MM.1S (cell line): ENCODE measurements around the gene RALA.

ENCODE experiments used
- DNase-seq: peaks from one replicate; pipeline ENCODE4 v3.0.0-alpha.2; 2015
- H2AFZ ChIP-seq: fragments of 300-600 bp; sonication (generic); 2 replicates; pipeline ENCODE4 v1.6.0; 2016; ENCODE audit warnings: antibody characterized with exemption, low read length
- H3F3A ChIP-seq: fragments of 300-600 bp; sonication (generic); 2 replicates; pipeline ENCODE4 v1.6.1; 2016; ENCODE audit warnings: mild to moderate bottlenecking, antibody characterized with exemption, low read length, moderate library complexity, mixed read lengths; ENCODE audit not compliant: insufficient read depth
- H3K27ac ChIP-seq: fragments of 300-600 bp; sonication (generic); 2 replicates; pipeline ENCODE4 v1.5.1; 2016; ENCODE audit warnings: mild to moderate bottlenecking, low read length
- H3K27me3 ChIP-seq: fragments of 300-600 bp; sonication (generic); replicated peaks from 2 replicates; pipeline ENCODE4 v1.6.0; 2016; ENCODE audit warnings: low read length; ENCODE audit not compliant: insufficient read depth
- H3K36me3 ChIP-seq: fragments of 300-600 bp; sonication (generic); replicated peaks from 2 replicates; pipeline ENCODE4 v1.6.1; 2016; ENCODE audit warnings: mild to moderate bottlenecking, low read length, mixed read lengths; ENCODE audit not compliant: insufficient read depth
- H3K4me1 ChIP-seq: fragments of 300-600 bp; sonication (generic); 2 replicates; pipeline ENCODE4 v1.6.1; 2016; ENCODE audit warnings: low read length, mixed read lengths
- H3K4me2 ChIP-seq: fragments of 300-600 bp; sonication (generic); 2 replicates; pipeline ENCODE4 v1.6.0; 2016; ENCODE audit warnings: low read depth, low read length
- H3K4me3 ChIP-seq: fragments of 300-600 bp; sonication (generic); 2 replicates; pipeline ENCODE4 v1.5.1; 2016; ENCODE audit warnings: low read length, mixed read lengths
- H3K79me2 ChIP-seq: fragments of 300-600 bp; sonication (generic); 2 replicates; pipeline ENCODE4 v1.6.1; 2016; ENCODE audit warnings: mixed run types, low read length, mixed read lengths
- H3K9ac ChIP-seq: fragments of 300-600 bp; sonication (generic); 2 replicates; pipeline ENCODE4 v1.6.1; 2016; ENCODE audit warnings: low read length, mixed read lengths
- H3K9me2 ChIP-seq: fragments of 300-600 bp; sonication (generic); replicated peaks from 2 replicates; pipeline ENCODE4 v1.6.1; 2016; ENCODE audit warnings: mild to moderate bottlenecking, low read length, mixed read lengths; ENCODE audit not compliant: insufficient read depth
- H3K9me3 ChIP-seq: fragments of 300-600 bp; sonication (generic); replicated peaks from 2 replicates; pipeline ENCODE4 v1.6.1; 2016; ENCODE audit warnings: mild to moderate bottlenecking, low read length, mixed read lengths; ENCODE audit not compliant: insufficient read depth
- H4K20me1 ChIP-seq: fragments of 300-600 bp; sonication (generic); 2 replicates; pipeline ENCODE4 v1.6.1; 2016; ENCODE audit warnings: mild to moderate bottlenecking, low read length, moderate library complexity, mixed read lengths; ENCODE audit not compliant: insufficient read depth
- EZH2 ChIP-seq: fragments of 300-600 bp; sonication (generic); optimal IDR thresholded peaks from 2 replicates; pipeline ENCODE3; 2017; ENCODE audit warnings: low read depth, mild to moderate bottlenecking, antibody characterized with exemption, low read length, mixed read lengths
- EZH2phosphoT487 ChIP-seq: fragments of 300-600 bp; sonication (generic); IDR thresholded peaks from 2 replicates; pipeline ENCODE4 v1.6.1; 2018; ENCODE audit warnings: antibody characterized with exemption, low read length
- TF ChIP-seq, protein P1 (sequence below): fragments of 300-600 bp; sonication (generic); IDR thresholded peaks from 2 replicates; pipeline ENCODE4 v1.5.1; 2016; ENCODE audit warnings: antibody characterized with exemption, low read length, mixed read lengths

Gene RALA

DNA sequence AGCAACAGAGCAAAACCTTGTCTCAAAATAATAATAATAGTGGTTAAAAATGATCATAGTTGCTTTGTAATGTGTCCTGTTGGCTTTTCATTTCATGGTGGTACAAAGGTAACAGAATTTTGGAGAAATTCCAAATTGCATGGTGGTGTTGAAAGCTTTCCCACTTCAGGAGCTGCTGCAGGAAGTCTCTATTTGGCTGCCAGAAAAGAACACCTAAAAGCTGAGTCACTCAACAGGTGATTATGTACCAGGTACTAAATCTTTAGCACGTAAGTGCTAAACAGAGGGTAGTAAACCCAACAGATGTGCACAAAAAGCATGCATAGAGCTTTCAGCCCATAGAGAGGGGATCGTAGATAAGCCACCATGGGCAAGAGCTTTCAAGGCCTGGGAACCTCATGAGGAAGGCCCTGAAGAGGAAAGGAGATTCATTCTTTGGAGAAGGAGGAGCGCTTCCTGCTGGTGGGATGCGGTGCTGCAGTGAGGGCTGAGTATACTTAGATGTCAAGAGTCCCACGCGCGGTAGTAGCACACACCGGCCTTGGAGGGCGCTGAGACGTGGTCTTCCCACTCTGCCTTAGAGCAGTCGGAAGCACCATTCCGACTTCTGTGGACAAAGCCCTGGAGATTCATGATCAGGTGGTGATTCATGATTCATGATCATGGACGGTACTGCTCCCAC is 118.7 kb downstream of the RALA start:
- no peaks in the 10 kb centered on the region for H3K9me3 ChIP-seq
- H3K4me2 ChIP-seq: no peak overlapping the region
- no peaks in the 10 kb centered on the region for H4K20me1 ChIP-seq
- DNase-seq: peak; percentile 19
- H3K36me3 ChIP-seq: no peaks in the 10 kb centered on the region
- no peak overlapping the region for H3K9ac ChIP-seq
- H3K27me3 ChIP-seq: no peaks in the 10 kb centered on the region
- TF ChIP-seq, protein P1, sequence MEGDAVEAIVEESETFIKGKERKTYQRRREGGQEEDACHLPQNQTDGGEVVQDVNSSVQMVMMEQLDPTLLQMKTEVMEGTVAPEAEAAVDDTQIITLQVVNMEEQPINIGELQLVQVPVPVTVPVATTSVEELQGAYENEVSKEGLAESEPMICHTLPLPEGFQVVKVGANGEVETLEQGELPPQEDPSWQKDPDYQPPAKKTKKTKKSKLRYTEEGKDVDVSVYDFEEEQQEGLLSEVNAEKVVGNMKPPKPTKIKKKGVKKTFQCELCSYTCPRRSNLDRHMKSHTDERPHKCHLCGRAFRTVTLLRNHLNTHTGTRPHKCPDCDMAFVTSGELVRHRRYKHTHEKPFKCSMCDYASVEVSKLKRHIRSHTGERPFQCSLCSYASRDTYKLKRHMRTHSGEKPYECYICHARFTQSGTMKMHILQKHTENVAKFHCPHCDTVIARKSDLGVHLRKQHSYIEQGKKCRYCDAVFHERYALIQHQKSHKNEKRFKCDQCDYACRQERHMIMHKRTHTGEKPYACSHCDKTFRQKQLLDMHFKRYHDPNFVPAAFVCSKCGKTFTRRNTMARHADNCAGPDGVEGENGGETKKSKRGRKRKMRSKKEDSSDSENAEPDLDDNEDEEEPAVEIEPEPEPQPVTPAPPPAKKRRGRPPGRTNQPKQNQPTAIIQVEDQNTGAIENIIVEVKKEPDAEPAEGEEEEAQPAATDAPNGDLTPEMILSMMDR: peak; percentile 65
- TF ChIP-seq EZH2: no peak
- H3K9me2 ChIP-seq: no peaks in the 10 kb centered on the region
- H3F3A ChIP-seq: no peaks in the 10 kb centered on the region
- H2AFZ ChIP-seq: no peak overlapping the region
- no peak overlapping the region for H3K27ac ChIP-seq
- no peaks in the 10 kb centered on the region for H3K4me1 ChIP-seq
- no peak overlapping the region for H3K4me3 ChIP-seq
- no peaks in the 10 kb centered on the region; the same call in 1 of the 2 replicates for H3K79me2 ChIP-seq

DNA sequence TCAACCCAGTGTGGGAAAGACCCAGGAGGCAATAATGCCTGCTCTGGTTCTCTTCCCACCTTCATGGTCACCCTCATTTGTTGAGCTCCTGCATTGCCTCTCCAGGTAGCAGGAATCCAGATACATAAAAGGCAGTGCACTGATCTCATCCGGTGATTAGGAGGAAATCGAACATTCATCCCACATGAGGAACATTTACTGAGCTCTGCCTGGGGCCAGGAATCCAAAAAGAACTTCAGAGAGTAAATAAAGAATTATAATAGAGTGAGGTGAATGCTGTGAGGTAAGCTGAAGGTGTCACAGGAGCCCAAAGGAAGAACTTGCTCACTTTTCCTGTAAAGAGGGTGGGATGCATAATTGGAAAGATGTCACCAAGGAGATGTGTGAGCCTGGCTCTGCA is 121.2 kb downstream of the RALA start:
- H3K4me1 ChIP-seq: no peaks in the 10 kb centered on the region
- no peaks in the 10 kb centered on the region for H3K36me3 ChIP-seq
- H4K20me1 ChIP-seq: no peaks in the 10 kb centered on the region
- H3K27ac ChIP-seq: no peak overlapping the region
- no peaks in the 10 kb centered on the region for H3K9me2 ChIP-seq
- H3K4me2 ChIP-seq: no peak overlapping the region
- H3K79me2 ChIP-seq: no peaks in the 10 kb centered on the region; the same call in 1 of the 2 replicates
- H3F3A ChIP-seq: no peaks in the 10 kb centered on the region
- no peak overlapping the region for H2AFZ ChIP-seq
- TF ChIP-seq, protein P1: no peak
- TF ChIP-seq EZH2phosphoT487 (no peak), EZH2 (no peak)
- no peak overlapping the region for H3K4me3 ChIP-seq
- no peaks in the 10 kb centered on the region for H3K27me3 ChIP-seq
- H3K9me3 ChIP-seq: no peaks in the 10 kb centered on the region
- no peak for DNase-seq
- H3K9ac ChIP-seq: no peak overlapping the region

DNA sequence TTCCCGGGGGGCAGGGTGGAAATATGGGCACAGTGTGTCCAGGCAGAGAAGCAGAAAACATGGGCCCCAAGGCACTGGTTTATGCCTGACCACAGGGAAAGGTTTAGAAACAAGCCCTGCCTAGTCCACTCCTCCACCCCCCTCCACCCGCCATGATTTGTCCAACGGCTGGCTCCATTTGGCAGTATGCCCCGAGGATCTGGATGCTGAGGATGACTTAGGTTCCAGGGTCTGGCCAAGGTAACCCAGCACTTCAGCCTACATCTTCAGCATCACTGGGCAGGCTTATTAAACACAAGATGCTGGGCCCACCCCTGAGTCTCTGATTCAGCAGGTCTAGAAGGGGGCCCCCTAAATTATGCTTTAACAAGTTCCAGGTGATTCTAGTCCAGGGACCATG is 121.9 kb downstream of the RALA start:
- Histone ChIP-seq H3K9me3 (no peaks in the 10 kb centered on the region), H4K20me1 (no peaks in the 10 kb centered on the region), H3K4me3 (no peak overlapping the region), H3F3A (no peaks in the 10 kb centered on the region), H3K27ac (no peak overlapping the region), H3K27me3 (no peaks in the 10 kb centered on the region), H3K4me2 (no peak overlapping the region), H3K9me2 (no peaks in the 10 kb centered on the region), H2AFZ (no peak overlapping the region), H3K79me2 (no peaks in the 10 kb centered on the region; the same call in 1 of the 2 replicates), H3K36me3 (no peaks in the 10 kb centered on the region), H3K9ac (no peak overlapping the region), H3K4me1 (no peaks in the 10 kb centered on the region)
- DNase-seq: no peak
- TF ChIP-seq, protein P1: no peak
- no peak for TF ChIP-seq EZH2phosphoT487
- no peak for TF ChIP-seq EZH2
